ENCODE results near the gene NCKAP5.

Gene NCKAP5

DNA sequence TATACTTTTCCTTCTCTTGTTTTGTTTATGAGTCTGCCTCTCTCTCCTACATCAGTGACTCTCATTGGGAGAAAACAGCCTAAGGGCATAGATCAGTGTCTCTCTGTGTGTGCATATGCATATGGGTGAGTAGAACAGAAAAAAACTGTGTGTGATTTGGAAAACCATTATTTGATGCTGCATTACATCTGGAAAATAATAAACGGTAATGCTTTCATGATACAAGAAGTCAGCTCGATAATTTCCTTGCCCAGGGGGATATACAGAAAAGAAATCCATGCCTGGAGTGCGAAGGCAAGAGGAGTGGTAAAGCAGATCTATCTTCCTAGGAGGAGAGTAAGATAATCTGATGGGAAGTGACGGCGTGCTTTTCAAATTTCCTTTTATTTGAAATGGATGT is 676.8 kb downstream of the NCKAP5 start:
- TF ChIP-seq LEF1 (IDR thresholded peaks at IDR 0.05; ENCODE audit: borderline replicate concordance) (no peak), ARNT (IDR thresholded peaks at IDR 0.05) (no peak), SUZ12 (IDR thresholded peaks at IDR 0.05) (no peak), NFRKB (IDR thresholded peaks at IDR 0.05) (no peak), FOXK2 (IDR thresholded peaks at IDR 0.05) (no peak), FOXM1 (IDR thresholded peaks at IDR 0.05; ENCODE audit: borderline replicate concordance) (no peak), FOXA1 (IDR thresholded peaks at IDR 0.05) (no peak), BHLHE40 (IDR thresholded peaks at IDR 0.05; ENCODE audit: borderline replicate concordance) (no peak), ELF4 (IDR thresholded peaks at IDR 0.05) (no peak), CTBP1 (IDR thresholded peaks at IDR 0.05; ENCODE audit: borderline replicate concordance) (no peak), TARDBP (IDR thresholded peaks at IDR 0.05) (no peak), SP1 (IDR thresholded peaks at IDR 0.05) (no peak), PKNOX1 (IDR thresholded peaks at IDR 0.05) (no peak), L3MBTL2 (conservative IDR thresholded peaks at IDR 0.05) (no peak), ZNF384 (IDR thresholded peaks at IDR 0.05) (no peak), HDGF (IDR thresholded peaks at IDR 0.05; ENCODE audit: borderline replicate concordance) (no peak)
- CTCF ChIA-PET, result no interaction called here
- POLR2A ChIA-PET, result no interaction called here
- no peak for DNase-seq (ENCODE audit: extremely low spot score)

DNA sequence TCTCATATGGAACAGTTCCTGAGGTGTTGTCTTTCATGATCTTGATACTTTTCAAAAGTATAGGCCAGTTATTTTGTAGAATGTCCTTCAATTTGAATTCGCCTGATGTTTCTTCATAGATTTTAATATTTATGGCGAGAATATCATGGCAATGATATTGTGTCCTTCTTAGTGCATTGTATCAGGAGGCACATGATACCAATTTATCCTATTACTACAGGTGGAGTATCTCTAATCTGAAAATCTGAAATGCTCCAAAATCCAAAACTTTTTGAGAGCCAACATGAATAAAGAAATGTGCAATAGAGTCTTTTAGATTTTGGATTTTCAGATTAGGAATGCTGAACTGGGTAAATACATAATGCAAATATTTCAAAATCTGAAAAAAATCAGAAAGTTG is 681.7 kb downstream of the NCKAP5 start:
- DNase-seq (ENCODE audit: extremely low spot score), result no peak

DNA sequence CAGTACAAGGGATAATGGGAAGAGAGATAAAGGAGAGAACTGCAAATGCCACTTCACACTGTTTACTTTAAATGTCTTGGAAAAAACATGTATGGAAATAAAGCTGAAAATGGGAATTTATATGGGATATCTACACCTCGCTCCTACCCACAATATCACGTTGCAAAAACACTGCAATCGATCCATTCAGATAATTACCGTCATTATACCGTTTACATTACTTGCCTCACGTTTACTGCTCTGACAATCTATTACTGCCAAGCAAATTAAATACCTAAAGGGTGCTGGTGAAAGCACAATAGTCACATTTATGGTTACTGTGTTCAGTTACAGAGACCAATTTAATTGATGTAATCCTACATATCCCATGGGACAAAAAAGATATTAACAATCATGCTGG is 683.6 kb downstream of the NCKAP5 start:
- ChIA-PET POLR2A (no interaction called here), CTCF (no interaction called here)
- TF ChIP-seq HDGF (IDR thresholded peaks at IDR 0.05; ENCODE audit: borderline replicate concordance) (no peak), TARDBP (IDR thresholded peaks at IDR 0.05) (no peak), PKNOX1 (IDR thresholded peaks at IDR 0.05) (no peak), BHLHE40 (IDR thresholded peaks at IDR 0.05; ENCODE audit: borderline replicate concordance) (no peak), ARNT (IDR thresholded peaks at IDR 0.05) (no peak), LEF1 (IDR thresholded peaks at IDR 0.05; ENCODE audit: borderline replicate concordance) (no peak), L3MBTL2 (conservative IDR thresholded peaks at IDR 0.05) (no peak), CTBP1 (IDR thresholded peaks at IDR 0.05; ENCODE audit: borderline replicate concordance) (no peak), FOXK2 (IDR thresholded peaks at IDR 0.05) (no peak), NFRKB (IDR thresholded peaks at IDR 0.05) (no peak), SP1 (IDR thresholded peaks at IDR 0.05) (no peak), ELF4 (IDR thresholded peaks at IDR 0.05) (no peak), FOXM1 (IDR thresholded peaks at IDR 0.05; ENCODE audit: borderline replicate concordance) (no peak), FOXA1 (IDR thresholded peaks at IDR 0.05) (no peak)
- DNase-seq (ENCODE audit: extremely low spot score), result peak; percentile 7

More for the DNA sequence above, 681.7 kb downstream of the NCKAP5 start:
- no peak for TF ChIP-seq FOXM1 (IDR thresholded peaks at IDR 0.05; ENCODE audit: borderline replicate concordance)
- no peak for TF ChIP-seq FOXA1 (IDR thresholded peaks at IDR 0.05)
- no peak for TF ChIP-seq ARNT (IDR thresholded peaks at IDR 0.05)
- POLR2A ChIA-PET, result no interaction called here
- CTCF ChIA-PET, result no interaction called here

DNA sequence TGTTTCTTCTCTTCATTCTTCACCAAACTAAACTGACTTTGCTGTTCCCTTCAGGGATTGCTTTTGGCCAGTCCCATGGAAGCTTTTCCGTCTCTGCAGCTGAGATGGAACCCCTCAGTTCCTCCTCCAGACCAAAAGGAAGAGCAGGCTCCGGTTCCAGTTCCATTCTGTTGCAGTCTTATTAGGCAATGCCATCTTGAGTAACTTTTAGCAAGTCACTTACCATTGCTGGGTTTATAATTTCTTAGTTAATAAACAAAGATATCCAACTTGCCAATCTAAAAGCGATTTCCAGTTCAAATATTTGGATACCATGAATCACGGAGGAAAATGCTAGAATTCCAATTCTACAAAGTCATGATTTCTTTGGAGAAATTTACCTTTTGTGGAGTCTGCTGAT is 684.0 kb downstream of the NCKAP5 start:
- POLR2A ChIA-PET, result no interaction called here
- CTCF ChIA-PET, result no interaction called here
- DNase-seq (ENCODE audit: extremely low spot score), result no peak
- no peak for TF ChIP-seq SUZ12 (IDR thresholded peaks at IDR 0.05)
- no peak for TF ChIP-seq HDGF (IDR thresholded peaks at IDR 0.05; ENCODE audit: borderline replicate concordance)
- TF ChIP-seq ZNF384 (IDR thresholded peaks at IDR 0.05), result no peak
- no peak for TF ChIP-seq FOXK2 (IDR thresholded peaks at IDR 0.05)
- no peak for TF ChIP-seq FOXA1 (IDR thresholded peaks at IDR 0.05)
- no peak for TF ChIP-seq TARDBP (IDR thresholded peaks at IDR 0.05)
- no peak for TF ChIP-seq NFRKB (IDR thresholded peaks at IDR 0.05)
- TF ChIP-seq PKNOX1 (IDR thresholded peaks at IDR 0.05), result no peak
- no peak for TF ChIP-seq ARNT (IDR thresholded peaks at IDR 0.05)
- no peak for TF ChIP-seq CTBP1 (IDR thresholded peaks at IDR 0.05; ENCODE audit: borderline replicate concordance)
- TF ChIP-seq LEF1 (IDR thresholded peaks at IDR 0.05; ENCODE audit: borderline replicate concordance), result no peak
- no peak for TF ChIP-seq ELF4 (IDR thresholded peaks at IDR 0.05)
- no peak for TF ChIP-seq L3MBTL2 (conservative IDR thresholded peaks at IDR 0.05)
- no peak for TF ChIP-seq FOXM1 (IDR thresholded peaks at IDR 0.05; ENCODE audit: borderline replicate concordance)
- TF ChIP-seq BHLHE40 (IDR thresholded peaks at IDR 0.05; ENCODE audit: borderline replicate concordance), result no peak

DNA sequence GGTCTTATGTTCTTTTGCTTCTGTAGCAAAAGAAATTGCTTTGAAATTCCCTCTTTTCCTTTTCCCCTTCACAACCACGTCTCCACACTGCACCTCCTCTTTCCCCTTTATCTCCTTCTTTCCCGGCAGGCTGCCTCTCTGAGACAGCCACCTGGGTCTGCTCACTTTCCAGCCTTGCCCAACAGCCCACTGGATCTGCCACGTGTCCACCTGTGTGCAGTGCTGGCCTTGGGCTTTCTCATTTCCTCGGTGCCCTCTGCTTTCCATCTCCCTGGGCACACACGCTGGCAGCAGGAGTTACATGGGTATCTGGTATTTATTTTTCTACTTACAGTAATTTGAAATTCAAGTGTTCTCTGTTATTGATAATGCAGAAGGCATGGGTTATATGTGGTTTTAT is 684.8 kb downstream of the NCKAP5 start:
- DNase-seq (ENCODE audit: extremely low spot score), result no peak
- no peak for TF ChIP-seq SUZ12 (IDR thresholded peaks at IDR 0.05)
- TF ChIP-seq BHLHE40 (IDR thresholded peaks at IDR 0.05; ENCODE audit: borderline replicate concordance), result no peak
- TF ChIP-seq FOXA1 (IDR thresholded peaks at IDR 0.05), result no peak
- no peak for TF ChIP-seq TARDBP (IDR thresholded peaks at IDR 0.05)
- no peak for TF ChIP-seq PKNOX1 (IDR thresholded peaks at IDR 0.05)
- TF ChIP-seq LEF1 (IDR thresholded peaks at IDR 0.05; ENCODE audit: borderline replicate concordance), result no peak
- no peak for TF ChIP-seq L3MBTL2 (conservative IDR thresholded peaks at IDR 0.05)
- TF ChIP-seq FOXM1 (IDR thresholded peaks at IDR 0.05; ENCODE audit: borderline replicate concordance), result no peak
- no peak for TF ChIP-seq ARNT (IDR thresholded peaks at IDR 0.05)
- no peak for TF ChIP-seq SP1 (IDR thresholded peaks at IDR 0.05)
- TF ChIP-seq ELF4 (IDR thresholded peaks at IDR 0.05), result no peak
- TF ChIP-seq CTBP1 (IDR thresholded peaks at IDR 0.05; ENCODE audit: borderline replicate concordance), result no peak
- no peak for TF ChIP-seq NFRKB (IDR thresholded peaks at IDR 0.05)
- TF ChIP-seq ZNF384 (IDR thresholded peaks at IDR 0.05), result no peak
- no peak for TF ChIP-seq FOXK2 (IDR thresholded peaks at IDR 0.05)
- no peak for TF ChIP-seq HDGF (IDR thresholded peaks at IDR 0.05; ENCODE audit: borderline replicate concordance)
- POLR2A ChIA-PET, result no interaction called here
- CTCF ChIA-PET, result no interaction called here

- CTCF ChIA-PET, result no interaction called here
- TF ChIP-seq L3MBTL2 (conservative IDR thresholded peaks at IDR 0.05) (no peak), HDGF (IDR thresholded peaks at IDR 0.05; ENCODE audit: borderline replicate concordance) (no peak), ARNT (IDR thresholded peaks at IDR 0.05) (no peak), ZNF384 (IDR thresholded peaks at IDR 0.05) (no peak), LEF1 (IDR thresholded peaks at IDR 0.05; ENCODE audit: borderline replicate concordance) (no peak), NFRKB (IDR thresholded peaks at IDR 0.05) (no peak), FOXK2 (IDR thresholded peaks at IDR 0.05) (no peak)
- DNase-seq (ENCODE audit: extremely low spot score), result no peak
- POLR2A ChIA-PET, result no interaction called here
Measured at GRCh38 chr2:132881546-132881945, 686.7 kb downstream of the NCKAP5 start.

Data from HEK293T (cell line).